NCI-H524 (cell line): Measurements from ENCODE around the gene KRTAP10-1.
A peak's percentile ranks its signal among the peaks of the same experiment; 100 is the strongest.
"Not testable (repeated sequence)": the region's sequence is repeated elsewhere in the genome, so short reads cannot be mapped to it uniquely, and the experiment has no call there.

Experiments used
- DNase-seq, 2 experiments: peaks; one replicate each; lab custom pipeline; 2025; lab: John Stamatoyannopoulos, UW

The KRTAP10-1 gene

DNA sequence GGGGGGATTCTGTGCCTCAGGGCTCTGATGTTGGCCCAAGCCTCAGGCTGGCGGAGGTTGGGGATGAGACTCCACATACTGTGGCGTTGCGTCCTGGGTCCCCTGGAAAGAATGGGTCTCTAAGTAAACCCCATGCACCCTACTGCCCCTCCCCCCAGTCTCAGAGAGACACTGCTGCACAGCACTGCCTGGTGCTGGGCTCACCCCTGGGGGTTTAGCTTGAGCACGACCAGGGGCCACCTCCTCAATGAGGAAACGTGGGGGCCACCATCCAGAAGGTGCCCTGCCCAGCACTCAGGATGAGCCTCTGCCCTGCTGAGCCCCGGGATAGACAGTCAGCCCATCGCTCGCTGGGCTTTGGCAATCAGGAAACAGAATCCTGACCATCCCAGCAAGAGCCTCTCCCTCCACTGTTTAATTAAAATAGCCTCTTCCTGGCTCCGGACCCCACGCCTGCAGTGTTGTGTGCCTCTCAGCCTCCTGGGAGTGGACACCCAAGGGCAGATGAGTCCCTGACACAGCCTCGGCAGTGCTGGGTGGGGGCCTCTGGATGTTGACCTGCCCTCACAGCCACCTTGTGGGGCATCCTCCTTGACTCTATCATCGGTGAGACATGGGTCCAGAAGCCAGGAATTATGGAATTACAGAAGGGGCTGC lies 30.0 kb upstream of the KRTAP10-1 start:
- no peak for DNase-seq

DNA sequence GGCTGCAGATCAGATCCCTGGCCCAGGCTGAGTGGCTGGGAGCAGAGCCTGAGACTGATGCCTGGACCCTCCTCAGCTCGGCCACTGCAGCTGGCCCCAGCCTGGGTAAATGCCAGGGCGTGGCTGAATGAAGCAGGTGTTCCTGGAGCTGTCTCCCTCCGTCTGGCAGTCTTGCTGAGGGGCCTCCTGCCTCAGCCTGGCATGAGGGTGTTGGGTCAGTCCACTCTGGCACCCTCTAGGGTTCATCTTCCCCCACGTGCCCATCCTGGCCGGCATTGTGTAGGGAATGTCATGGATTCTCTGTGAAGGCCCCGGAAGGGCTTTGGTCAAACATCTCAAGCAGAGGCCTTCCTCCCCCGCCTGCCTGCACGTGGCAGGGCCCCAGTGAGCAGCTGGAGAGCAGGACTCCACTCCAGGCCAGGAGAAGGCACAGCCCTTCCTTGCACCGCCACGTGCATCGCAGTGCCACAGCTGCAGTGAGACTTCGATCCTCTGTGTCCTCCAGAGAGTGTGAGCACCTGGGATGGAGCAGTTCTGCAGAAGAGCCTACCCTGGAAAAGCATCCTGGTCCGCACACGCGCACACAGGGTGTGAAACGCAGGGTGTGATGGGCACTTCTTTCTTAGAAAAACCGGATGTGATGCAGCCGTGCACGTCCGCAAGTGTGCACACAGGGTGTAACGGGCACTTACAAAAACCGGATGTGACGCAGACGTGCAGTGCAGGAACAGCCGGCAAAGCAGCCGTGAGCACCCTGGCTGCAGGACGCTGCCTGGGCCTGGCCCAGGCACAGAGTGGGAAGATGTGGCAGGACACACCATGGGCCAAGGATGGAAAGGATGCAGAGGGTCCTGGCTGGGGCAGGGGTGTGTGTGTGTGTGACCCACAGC lies 28.9 kb upstream of the KRTAP10-1 start:
- peak in 1 of 2 experiments; percentile 66 for DNase-seq

DNA sequence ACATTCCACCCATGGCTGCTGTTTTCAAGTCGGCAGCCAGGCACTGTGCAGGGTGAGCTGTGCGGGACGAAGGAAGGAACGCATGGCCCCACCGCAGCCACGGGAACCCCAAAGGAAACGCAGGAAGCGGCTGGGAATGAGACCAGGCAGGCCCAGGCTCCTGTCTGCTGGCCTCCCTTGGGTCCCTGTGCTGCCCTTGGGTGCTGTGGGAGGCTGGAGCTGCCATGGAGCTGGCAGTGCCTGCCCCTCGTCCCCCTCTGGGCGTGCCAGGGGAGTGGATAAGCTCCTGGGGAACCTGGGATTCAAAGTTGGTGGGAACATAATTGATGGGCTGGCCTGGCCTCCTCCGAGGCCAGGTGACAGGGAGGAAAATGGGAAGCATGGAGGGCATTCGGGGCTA lies 28.3 kb upstream of the KRTAP10-1 start:
- no peak for DNase-seq

- DNase-seq, result no peak
Observed at GRCh38 chr21:44567481-44568171, 27.6 kb upstream of the KRTAP10-1 start.

- no peak for DNase-seq
Observed at GRCh38 chr21:44566403-44566802, 26.4 kb upstream of the KRTAP10-1 start.

DNA sequence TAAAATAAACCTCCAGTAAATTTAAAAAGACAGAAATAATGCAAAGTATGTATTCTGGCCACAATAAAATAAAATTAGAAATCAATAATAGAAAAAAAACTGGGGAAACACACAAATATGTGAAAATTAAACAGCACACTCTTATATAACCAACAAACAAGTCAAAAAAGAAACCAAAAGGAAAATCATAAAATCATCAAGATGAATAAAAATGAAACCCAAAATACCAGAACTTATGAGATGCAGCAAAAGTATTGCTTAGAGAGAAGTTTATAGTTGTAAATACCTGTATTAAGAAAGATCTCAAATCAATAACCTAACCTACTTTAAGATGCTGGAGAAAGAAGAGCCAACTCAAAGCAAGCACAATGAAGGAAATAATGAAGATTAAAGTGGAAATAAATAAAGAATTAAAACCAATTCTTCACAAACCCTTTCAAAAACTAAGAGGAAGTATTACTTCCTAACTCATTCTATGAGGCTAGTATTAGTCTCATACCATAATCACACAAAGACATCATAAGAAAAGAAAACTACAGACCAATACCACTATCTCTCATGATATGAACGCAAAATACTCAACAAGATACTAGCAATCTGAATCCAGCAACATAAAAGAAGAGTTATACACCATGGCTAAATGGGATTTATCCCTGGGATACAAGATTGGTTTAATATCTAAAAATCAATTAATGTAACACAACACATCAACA lies 25.0 kb upstream of the KRTAP10-1 start:
- no peak for DNase-seq

- no peak for DNase-seq
Observed at GRCh38 chr21:44564099-44564498, 24.1 kb upstream of the KRTAP10-1 start.

GRCh38 chr21:44558695-44559094 lies 18.7 kb upstream of the KRTAP10-1 start, which contains the start of gene KRTAP10-3:
TSS of gene KRTAP10-3 (minus strand) at chr21:44558795. CDS start at chr21:44558715, 80 bp downstream.
- DNase-seq, result no peak

- DNase-seq, result peak in 1 of 2 experiments; percentile 8
Observed at GRCh38 chr21:44558329-44558675, 18.3 kb upstream of the KRTAP10-1 start.

DNA sequence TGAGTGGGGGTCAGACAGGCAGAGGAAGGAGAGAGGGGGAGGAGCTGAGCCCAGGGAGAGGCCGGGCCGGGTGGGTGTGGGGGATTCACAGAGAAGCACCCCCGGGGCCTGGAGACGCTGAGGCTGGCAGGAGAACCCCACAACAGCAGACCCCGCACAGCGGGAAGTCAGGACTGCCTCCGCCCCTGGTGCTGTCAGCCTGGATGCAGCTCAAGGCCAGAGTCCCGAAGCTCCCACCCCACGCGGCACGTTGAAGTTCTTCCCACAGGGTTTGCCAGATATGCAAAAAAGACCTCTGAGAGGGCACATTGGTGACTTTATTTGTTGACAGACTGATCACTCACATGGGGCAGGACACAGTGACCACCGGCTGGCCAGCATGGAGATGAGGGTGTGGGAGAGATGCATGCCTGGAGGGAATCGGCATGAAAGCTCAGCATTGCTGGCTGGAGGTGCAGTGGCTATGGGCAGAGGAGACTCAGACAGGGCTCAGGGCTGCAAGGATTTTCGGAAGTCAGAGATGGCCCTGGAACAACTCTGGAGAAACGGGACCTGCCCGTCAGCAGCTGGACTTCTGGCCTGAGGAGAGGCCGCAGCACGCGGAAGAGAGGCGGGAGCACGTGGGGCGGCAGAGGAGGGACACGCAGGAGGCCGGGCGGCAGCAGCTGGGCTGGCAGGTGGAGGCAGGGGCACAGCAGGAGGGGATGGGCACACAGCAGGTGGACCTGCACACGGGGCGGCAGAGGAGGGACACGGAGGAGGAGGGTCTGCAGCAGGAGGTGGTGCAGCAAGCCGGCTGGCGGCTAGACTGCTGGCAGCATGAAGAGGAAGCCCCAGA lies 17.7 kb upstream of the KRTAP10-1 start:
- DNase-seq, result no peak

DNA sequence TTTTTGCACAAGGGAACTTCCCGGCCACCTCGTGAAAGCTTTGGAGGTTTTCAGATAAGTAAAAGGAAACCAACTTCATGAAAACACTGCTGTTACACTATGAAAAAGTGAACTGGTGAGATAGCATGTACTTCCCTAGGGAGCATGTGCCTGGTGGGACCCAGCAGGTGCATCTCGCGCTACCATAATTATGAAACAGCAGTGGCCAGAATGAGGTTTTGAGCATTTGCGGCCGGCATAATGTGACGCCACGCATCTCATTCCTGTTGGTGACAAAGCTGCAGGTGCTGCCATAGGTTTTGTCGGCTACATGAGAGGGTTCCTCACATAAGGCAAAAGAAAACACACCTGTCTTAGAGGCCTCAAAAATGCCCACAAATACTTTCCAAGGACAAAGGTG lies 16.9 kb upstream of the KRTAP10-1 start:
- DNase-seq, result no peak

DNA sequence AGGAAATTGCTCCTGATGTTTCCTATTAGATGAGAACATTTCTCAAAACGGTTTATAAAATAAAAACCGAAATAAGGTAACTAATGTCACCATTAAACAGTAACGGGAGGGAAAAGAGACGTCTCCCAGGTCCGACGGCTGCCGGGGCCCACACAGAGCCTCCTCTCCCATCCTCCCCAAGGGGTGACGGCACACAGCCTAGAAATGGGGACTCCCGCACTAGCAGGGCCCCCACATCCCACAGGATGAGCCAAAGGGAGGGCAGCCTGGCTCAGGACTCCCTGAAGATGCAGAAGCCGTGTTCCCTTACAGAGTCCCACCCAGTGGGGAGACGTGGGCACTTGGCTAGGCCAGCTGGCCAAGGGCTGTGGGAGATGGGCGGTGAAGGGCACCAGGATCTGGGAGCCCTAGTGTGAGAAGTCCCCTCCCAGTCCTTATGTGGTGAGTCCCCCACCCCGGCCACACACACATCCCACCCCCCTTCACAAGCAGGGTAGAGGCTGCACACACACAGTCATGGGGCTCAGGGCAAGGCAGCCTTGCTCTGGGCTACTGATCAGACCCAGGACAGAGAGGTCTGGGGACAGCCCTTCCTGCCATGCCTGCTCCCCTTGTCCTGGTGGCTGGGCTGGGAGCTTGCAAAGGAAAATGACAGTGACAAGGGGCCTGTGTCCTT lies 15.3 kb upstream of the KRTAP10-1 start:
- no peak for DNase-seq

GRCh38 chr21:44552681-44553080 lies 12.7 kb upstream of the KRTAP10-1 start:
- no peak for DNase-seq

GRCh38 chr21:44552136-44552535 lies 12.1 kb upstream of the KRTAP10-1 start:
- no peak for DNase-seq

DNA sequence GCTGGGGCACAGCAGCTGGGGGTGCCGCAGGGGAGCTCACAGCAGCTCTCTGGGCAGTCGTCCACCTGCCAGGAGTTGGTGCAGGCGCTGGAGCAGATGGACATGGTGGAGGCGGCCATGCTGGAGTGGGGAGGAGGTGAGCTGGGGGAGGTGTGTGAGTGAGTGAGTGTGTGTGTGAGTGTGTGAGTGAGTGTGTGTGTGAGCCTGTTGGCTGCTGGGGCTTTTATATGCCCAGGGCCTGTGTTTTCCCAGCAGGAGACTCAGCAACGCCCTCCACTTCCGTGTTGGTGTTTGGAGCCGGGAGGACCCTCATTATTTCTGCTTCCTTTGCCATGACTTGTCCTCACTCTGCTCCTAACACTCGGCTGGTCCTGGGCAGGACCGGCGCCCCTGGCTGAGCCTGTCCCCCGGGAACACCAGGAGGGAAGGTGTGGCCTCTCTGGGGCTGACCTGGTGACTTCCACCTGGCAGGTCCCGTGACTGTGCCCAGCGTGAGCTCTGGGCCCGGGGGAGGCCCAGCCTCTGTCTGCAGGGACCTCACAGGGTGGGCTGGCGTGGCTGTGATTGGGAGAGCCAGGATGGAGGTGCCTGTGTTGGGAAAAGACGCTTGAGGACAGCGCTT lies 11.5 kb upstream of the KRTAP10-1 start, which contains the start of gene KRTAP10-2:
TSS of gene KRTAP10-2 (minus strand) at position 166 of the 622 bp plus-strand sequence. CDS start at position 119, 47 bp downstream.
- peak in 1 of 2 experiments; percentile 26 for DNase-seq

DNA sequence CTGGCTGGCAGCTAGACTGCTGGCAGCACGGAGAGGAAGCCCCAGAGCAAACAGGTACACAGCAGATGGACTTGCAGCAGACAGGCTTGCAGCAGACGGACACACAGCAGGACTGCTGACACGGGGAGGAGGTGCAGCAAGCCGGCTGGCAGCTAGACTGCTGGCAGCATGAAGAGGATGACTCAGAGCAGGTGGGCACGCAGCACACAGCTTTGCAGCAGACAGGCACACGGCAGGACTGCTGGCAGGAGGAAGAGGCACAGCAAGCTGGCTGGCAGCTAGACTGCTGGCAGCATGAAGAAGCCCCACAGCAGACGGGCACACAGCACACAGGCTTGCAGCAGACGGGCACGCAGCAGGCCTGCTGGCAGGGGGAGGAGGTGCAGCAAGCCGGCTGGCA lies 10.8 kb upstream of the KRTAP10-1 start:
- DNase-seq, result no peak

- not testable (repeated sequence) for DNase-seq
Observed at GRCh38 chr21:44550285-44550684, 10.3 kb upstream of the KRTAP10-1 start.

- peak in 1 of 2 experiments; percentile 75 for DNase-seq
Observed at GRCh38 chr21:44549525-44550211, 9.7 kb upstream of the KRTAP10-1 start.

GRCh38 chr21:44548922-44549321 lies 8.9 kb upstream of the KRTAP10-1 start:
- no peak for DNase-seq
